ENCODE data around the gene FOSB. TPM values are rescaled to one million over a fixed set of nuclear protein-coding genes. Genes with fewer than 3 reads are reported as not detected.

The FOSB gene
- total RNA-seq, 1 experiment from 2014 or later = 1.7 TPM

DNA sequence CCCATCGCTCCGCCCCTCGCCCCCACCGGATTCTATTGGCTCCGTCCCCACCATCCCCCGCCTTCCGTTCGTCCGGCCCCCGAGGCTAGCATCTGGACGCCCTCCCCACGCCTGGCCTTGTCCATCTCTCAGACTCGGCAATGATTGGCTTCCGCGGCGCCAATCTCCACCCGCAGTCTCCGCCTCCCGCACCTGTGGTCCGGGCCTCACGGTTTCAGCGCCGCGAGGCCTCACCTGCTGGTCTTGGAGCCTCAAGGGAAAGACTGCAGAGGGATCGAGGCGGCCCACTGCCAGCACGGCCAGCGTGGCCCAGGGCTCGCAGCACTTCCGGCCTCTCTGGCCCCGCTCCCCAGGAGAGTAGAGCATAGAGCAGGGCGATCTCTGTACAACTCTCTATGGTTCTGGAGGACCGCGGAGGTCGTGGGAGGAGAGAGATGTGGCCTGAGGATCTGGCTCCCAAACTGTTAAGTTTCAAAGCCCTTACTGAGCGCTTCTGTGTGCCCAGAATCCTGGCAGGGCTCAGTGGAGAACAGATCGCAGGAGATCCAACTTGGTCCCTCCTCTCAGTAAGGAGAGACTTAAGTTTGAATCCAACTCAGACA lies 44.1 kb upstream of the FOSB start, which contains the start of gene ERCC1:
Gene ERCC1, minus strand, starts transcription at position 329 of the 602 bp plus-strand sequence. CDS start 543 bp downstream, outside the sequence.
- TF ChIP-seq, protein P1, sequence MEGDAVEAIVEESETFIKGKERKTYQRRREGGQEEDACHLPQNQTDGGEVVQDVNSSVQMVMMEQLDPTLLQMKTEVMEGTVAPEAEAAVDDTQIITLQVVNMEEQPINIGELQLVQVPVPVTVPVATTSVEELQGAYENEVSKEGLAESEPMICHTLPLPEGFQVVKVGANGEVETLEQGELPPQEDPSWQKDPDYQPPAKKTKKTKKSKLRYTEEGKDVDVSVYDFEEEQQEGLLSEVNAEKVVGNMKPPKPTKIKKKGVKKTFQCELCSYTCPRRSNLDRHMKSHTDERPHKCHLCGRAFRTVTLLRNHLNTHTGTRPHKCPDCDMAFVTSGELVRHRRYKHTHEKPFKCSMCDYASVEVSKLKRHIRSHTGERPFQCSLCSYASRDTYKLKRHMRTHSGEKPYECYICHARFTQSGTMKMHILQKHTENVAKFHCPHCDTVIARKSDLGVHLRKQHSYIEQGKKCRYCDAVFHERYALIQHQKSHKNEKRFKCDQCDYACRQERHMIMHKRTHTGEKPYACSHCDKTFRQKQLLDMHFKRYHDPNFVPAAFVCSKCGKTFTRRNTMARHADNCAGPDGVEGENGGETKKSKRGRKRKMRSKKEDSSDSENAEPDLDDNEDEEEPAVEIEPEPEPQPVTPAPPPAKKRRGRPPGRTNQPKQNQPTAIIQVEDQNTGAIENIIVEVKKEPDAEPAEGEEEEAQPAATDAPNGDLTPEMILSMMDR (conservative IDR thresholded peaks at IDR 0.05) = no peak
- peak within 1 kb of the TSS; percentile 84 for H3K27ac ChIP-seq (ENCODE audit: insufficient read length, low read depth, low read length)
- peak within 1 kb of the TSS; percentile 99 for H3K27ac Mint-ChIP-seq
- H3K4me1 ChIP-seq (ENCODE audit: insufficient read depth, low read length) = peaks cover 2% of the 10 kb centered on the region; the same call in 1 of the 2 replicates
- H4K20me1 ChIP-seq (ENCODE audit: control insufficient read depth, insufficient read depth, insufficient read length) = no peaks in the 10 kb centered on the region
- no peak within 1 kb of the TSS for H2BK20ac ChIP-seq (ENCODE audit: low read depth, low read length, poor library complexity, severe bottlenecking)
- H3K56ac ChIP-seq (ENCODE audit: insufficient read length, low read depth, low read length) = no peak within 1 kb of the TSS
- peaks cover 10 to 19% (median 18%) of the 10 kb centered on the region in 3 experiments; a peak in 6 of 7 replicates for H3K36me3 Mint-ChIP-seq (ENCODE audit: insufficient read depth in 1 of 3, low read depth in 3 of 3)
- H3K27me3 Mint-ChIP-seq (ENCODE audit: low read depth) = no peaks in the 10 kb centered on the region; the same call in 1 of the 2 replicates
- no peak within 1 kb of the TSS for H2AFZ ChIP-seq (ENCODE audit: low read length)
- H3K4me2 ChIP-seq (ENCODE audit: insufficient read depth, insufficient read length, low read length) = peak within 1 kb of the TSS; percentile 84
- peaks cover 18% of the 10 kb centered on the region for H3K23me2 ChIP-seq (ENCODE audit: insufficient read length, low read depth, low read length, poor library complexity, severe bottlenecking)
- H2BK5ac ChIP-seq (ENCODE audit: insufficient read length, low read length) = no peak within 1 kb of the TSS
- H3K4ac ChIP-seq (ENCODE audit: low read depth, low read length) = no peak within 1 kb of the TSS
- H3K79me2 ChIP-seq (ENCODE audit: insufficient read depth, low read length) = no peaks in the 10 kb centered on the region
- no peak within 1 kb of the TSS for H2BK12ac ChIP-seq (ENCODE audit: insufficient read length, low read depth, low read length)
- H2AK5ac ChIP-seq (ENCODE audit: insufficient read length, low read length) = no peak within 1 kb of the TSS
- H4K91ac ChIP-seq (ENCODE audit: insufficient read length, low read depth, low read length) = no peak within 1 kb of the TSS
- H3K27me3 ChIP-seq (ENCODE audit: insufficient read depth, low read length) = no peaks in the 10 kb centered on the region
- H3K9me3 Mint-ChIP-seq = no peaks in the 10 kb centered on the region; a peak in 2 of 5 replicates
- H3K18ac ChIP-seq (ENCODE audit: insufficient read length, low read depth, low read length) = peak within 1 kb of the TSS; percentile 55
- no peak within 1 kb of the TSS for H4K5ac ChIP-seq (ENCODE audit: insufficient read length, low read depth, low read length)
- no peak within 1 kb of the TSS for H4K8ac ChIP-seq (replicated peaks; ENCODE audit: insufficient read length, low read depth, low read length)
- H3K79me1 ChIP-seq (ENCODE audit: insufficient read depth, low read depth, low read length, poor library complexity, severe bottlenecking) = no peaks in the 10 kb centered on the region
- H3K9me3 ChIP-seq (ENCODE audit: control insufficient read depth, low read depth, low read length) = no peaks in the 10 kb centered on the region
- WGBS (ENCODE audit: extremely low coverage, insufficient read length, low lambda C conversion rate) = no CpG with 5 or more reads among the region's 37 CpGs
- H3K14ac ChIP-seq (ENCODE audit: insufficient read depth, low read length) = peak within 1 kb of the TSS; percentile 60; the same call in 1 of the 2 replicates
- no peak within 1 kb of the TSS for H2BK15ac ChIP-seq (ENCODE audit: low read depth, low read length)
- H3K4me3 Mint-ChIP-seq = peak within 1 kb of the TSS; percentile 85 to 94
- peak within 1 kb of the TSS; percentile 47 for H3K9ac ChIP-seq (ENCODE audit: extremely low read depth, insufficient read length, low read length)
- H3T11ph ChIP-seq (ENCODE audit: low read length) = no peak within 1 kb of the TSS
- no peak within 1 kb of the TSS for H2BK120ac ChIP-seq (ENCODE audit: low read depth, low read length, poor library complexity, severe bottlenecking)
- H3K4me1 Mint-ChIP-seq = peaks cover 23 to 32% of the 10 kb centered on the region in 2 experiments
- DNase-seq = peak; percentile 100
- H3K23ac ChIP-seq (ENCODE audit: insufficient read length, low read depth, low read length) = no peak within 1 kb of the TSS

Measured in H9 (cell line).